ENCODE results near the gene ASS1. TPM values are rescaled to one million over a fixed set of nuclear protein-coding genes. Genes with fewer than 3 reads are reported as not detected.

Gene ASS1
- total RNA-seq, 1 donor from 2014 or later, result 162 TPM

GRCh38 chr9:130498918-130499698 lies 54.3 kb downstream of the ASS1 start:
- no peak for DNase-seq (ENCODE audit: low spot score in 2 of 2)
- Histone ChIP-seq H3K4me3 (no peak overlapping the region), H3K27me3 (no peaks in the 10 kb centered on the region), H3K9me3 (peaks cover 7 to 8% of the 10 kb centered on the region in 2 donors), H3K36me3 (peaks cover 30 to 56% of the 10 kb centered on the region in 2 donors), H3K27ac (no peak overlapping the region), H3K4me1 (no peaks in the 10 kb centered on the region)
- intact Hi-C loops (cut with DNase I), result no loop called here
- no peak for TF ChIP-seq CTCF (IDR thresholded peaks at IDR 0.05)

- intact Hi-C loops (cut with DNase I), result no loop called here
- Histone ChIP-seq H3K36me3 (peaks cover 24 to 49% of the 10 kb centered on the region in 2 donors), H3K9me3 (peaks cover 2 to 3% of the 10 kb centered on the region in 2 donors), H3K4me1 (no peaks in the 10 kb centered on the region), H3K27me3 (no peaks in the 10 kb centered on the region), H3K27ac (no peak overlapping the region), H3K4me3 (no peak overlapping the region)
- no peak for TF ChIP-seq CTCF (IDR thresholded peaks at IDR 0.05)
- DNase-seq (ENCODE audit: low spot score in 2 of 2), result no peak
Observed at GRCh38 chr9:130499804-130500263, 55.1 kb downstream of the ASS1 start.

DNA sequence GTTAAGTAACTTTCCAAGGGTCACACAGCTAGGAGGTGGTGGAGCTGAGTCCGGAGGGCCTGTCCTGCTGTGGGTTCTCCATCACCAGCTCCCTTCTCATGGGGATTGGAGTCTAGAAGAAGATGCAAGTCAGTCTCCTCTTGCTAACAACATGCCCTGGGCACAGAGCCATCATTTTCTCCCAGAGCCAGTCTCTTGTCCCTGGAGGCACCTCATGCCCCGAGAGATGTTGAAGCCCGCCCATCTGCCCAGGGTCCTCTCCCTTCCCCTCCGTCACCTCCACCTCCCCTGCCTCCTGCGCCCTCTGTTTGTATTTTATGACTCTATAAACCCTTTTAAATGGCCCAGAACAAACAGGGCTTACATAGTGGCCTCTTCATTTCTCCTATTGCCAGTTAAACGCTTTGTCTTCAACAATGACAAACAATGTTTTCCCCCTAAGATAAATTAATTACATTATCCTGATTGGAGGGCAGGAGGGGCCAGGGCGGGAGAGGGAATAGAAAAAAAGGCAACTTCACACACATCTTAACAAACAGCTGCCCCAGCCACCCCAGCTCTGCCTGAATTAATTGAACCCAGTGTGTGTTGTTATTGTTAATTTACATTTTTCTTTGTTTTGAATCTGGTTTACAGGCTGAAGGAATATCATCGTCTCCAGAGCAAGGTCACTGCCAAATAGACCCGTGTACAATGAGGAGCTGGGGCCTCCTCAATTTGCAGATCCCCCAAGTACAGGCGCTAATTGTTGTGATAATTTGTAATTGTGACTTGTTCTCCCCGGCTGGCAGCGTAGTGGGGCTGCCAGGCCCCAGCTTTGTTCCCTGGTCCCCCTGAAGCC lies 55.8 kb downstream of the ASS1 start:
- Histone ChIP-seq H3K27ac (no peak overlapping the region), H3K27me3 (no peaks in the 10 kb centered on the region), H3K4me1 (no peaks in the 10 kb centered on the region), H3K9me3 (no peaks in the 10 kb centered on the region), H3K36me3 (peaks cover 17 to 43% of the 10 kb centered on the region in 2 donors), H3K4me3 (no peak overlapping the region)
- DNase-seq (ENCODE audit: low spot score in 2 of 2), result no peak
- no peak for TF ChIP-seq CTCF (IDR thresholded peaks at IDR 0.05)
- intact Hi-C loops (cut with DNase I), result no loop called here

DNA sequence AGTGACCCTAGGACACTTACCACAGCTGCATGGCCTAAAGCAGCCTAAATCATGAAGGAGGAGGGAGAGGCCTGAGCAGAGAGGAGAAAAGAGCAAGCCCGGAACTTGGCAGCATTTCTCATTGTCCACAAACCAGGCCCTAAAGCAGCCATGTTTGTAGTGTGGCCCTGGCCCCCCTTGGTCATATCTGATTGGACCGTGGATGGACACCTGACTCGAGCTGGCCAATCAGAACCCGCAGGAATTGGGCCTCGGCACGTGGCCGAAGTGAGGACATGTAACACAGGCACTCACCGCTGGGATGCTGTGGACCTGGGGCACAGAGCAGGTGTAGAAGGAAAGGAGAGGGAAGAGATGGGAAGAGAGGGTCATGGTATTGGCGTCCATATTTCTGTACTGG lies 56.9 kb downstream of the ASS1 start:
- Histone ChIP-seq H3K27me3 (no peaks in the 10 kb centered on the region), H3K27ac (no peak overlapping the region), H3K9me3 (no peaks in the 10 kb centered on the region), H3K4me3 (no peak overlapping the region), H3K4me1 (no peaks in the 10 kb centered on the region), H3K36me3 (peaks cover 17 to 32% of the 10 kb centered on the region in 2 donors)
- intact Hi-C loops (cut with DNase I), result no loop called here
- DNase-seq (ENCODE audit: low spot score in 2 of 2), result no peak
- TF ChIP-seq CTCF (IDR thresholded peaks at IDR 0.05), result no peak

- no peak for TF ChIP-seq CTCF (IDR thresholded peaks at IDR 0.05)
- H3K4me1 ChIP-seq, result no peaks in the 10 kb centered on the region
- no peak overlapping the region for H3K4me3 ChIP-seq
- no peaks in the 10 kb centered on the region for H3K36me3 ChIP-seq
- no peak for DNase-seq (ENCODE audit: low spot score in 2 of 2)
- H3K27me3 ChIP-seq, result no peaks in the 10 kb centered on the region
- H3K9me3 ChIP-seq, result no peaks in the 10 kb centered on the region
- no peak overlapping the region for H3K27ac ChIP-seq
- intact Hi-C loops (cut with DNase I), result no loop called here
Observed at GRCh38 chr9:130508218-130508617, 63.5 kb downstream of the ASS1 start.

Measured in ascending aorta (tissue), 2 donors.